ENCODE results near the gene CLDN1. TPM values are rescaled to one million over a fixed set of nuclear protein-coding genes. Genes with fewer than 3 reads are reported as not detected.

The CLDN1 gene
- total and polyA plus RNA-seq, 2 of the 8 experiments (the other 6 are each of a cell fraction or from before 2014, with no cell fraction given) = 3.1 to 6.1 TPM

DNA sequence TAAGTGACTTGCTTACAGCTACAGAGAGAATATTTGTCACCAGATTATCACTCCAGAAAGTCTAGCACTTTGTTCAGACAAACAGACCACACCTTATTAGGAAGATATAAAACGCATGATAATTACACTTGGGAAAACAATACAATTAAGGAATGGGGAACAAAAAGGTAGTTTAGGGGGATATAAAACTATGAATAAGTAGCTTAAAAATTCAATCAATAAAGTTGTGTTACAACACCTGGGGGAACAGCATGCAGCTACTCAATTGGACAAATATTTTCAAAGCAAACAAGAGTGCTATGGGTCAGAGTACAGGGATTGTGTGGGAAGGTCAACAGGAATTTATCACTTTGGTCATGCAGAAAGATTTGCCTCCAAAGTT lies 15.1 kb downstream of the CLDN1 start (continued):
- TF ChIP-seq, protein P1, sequence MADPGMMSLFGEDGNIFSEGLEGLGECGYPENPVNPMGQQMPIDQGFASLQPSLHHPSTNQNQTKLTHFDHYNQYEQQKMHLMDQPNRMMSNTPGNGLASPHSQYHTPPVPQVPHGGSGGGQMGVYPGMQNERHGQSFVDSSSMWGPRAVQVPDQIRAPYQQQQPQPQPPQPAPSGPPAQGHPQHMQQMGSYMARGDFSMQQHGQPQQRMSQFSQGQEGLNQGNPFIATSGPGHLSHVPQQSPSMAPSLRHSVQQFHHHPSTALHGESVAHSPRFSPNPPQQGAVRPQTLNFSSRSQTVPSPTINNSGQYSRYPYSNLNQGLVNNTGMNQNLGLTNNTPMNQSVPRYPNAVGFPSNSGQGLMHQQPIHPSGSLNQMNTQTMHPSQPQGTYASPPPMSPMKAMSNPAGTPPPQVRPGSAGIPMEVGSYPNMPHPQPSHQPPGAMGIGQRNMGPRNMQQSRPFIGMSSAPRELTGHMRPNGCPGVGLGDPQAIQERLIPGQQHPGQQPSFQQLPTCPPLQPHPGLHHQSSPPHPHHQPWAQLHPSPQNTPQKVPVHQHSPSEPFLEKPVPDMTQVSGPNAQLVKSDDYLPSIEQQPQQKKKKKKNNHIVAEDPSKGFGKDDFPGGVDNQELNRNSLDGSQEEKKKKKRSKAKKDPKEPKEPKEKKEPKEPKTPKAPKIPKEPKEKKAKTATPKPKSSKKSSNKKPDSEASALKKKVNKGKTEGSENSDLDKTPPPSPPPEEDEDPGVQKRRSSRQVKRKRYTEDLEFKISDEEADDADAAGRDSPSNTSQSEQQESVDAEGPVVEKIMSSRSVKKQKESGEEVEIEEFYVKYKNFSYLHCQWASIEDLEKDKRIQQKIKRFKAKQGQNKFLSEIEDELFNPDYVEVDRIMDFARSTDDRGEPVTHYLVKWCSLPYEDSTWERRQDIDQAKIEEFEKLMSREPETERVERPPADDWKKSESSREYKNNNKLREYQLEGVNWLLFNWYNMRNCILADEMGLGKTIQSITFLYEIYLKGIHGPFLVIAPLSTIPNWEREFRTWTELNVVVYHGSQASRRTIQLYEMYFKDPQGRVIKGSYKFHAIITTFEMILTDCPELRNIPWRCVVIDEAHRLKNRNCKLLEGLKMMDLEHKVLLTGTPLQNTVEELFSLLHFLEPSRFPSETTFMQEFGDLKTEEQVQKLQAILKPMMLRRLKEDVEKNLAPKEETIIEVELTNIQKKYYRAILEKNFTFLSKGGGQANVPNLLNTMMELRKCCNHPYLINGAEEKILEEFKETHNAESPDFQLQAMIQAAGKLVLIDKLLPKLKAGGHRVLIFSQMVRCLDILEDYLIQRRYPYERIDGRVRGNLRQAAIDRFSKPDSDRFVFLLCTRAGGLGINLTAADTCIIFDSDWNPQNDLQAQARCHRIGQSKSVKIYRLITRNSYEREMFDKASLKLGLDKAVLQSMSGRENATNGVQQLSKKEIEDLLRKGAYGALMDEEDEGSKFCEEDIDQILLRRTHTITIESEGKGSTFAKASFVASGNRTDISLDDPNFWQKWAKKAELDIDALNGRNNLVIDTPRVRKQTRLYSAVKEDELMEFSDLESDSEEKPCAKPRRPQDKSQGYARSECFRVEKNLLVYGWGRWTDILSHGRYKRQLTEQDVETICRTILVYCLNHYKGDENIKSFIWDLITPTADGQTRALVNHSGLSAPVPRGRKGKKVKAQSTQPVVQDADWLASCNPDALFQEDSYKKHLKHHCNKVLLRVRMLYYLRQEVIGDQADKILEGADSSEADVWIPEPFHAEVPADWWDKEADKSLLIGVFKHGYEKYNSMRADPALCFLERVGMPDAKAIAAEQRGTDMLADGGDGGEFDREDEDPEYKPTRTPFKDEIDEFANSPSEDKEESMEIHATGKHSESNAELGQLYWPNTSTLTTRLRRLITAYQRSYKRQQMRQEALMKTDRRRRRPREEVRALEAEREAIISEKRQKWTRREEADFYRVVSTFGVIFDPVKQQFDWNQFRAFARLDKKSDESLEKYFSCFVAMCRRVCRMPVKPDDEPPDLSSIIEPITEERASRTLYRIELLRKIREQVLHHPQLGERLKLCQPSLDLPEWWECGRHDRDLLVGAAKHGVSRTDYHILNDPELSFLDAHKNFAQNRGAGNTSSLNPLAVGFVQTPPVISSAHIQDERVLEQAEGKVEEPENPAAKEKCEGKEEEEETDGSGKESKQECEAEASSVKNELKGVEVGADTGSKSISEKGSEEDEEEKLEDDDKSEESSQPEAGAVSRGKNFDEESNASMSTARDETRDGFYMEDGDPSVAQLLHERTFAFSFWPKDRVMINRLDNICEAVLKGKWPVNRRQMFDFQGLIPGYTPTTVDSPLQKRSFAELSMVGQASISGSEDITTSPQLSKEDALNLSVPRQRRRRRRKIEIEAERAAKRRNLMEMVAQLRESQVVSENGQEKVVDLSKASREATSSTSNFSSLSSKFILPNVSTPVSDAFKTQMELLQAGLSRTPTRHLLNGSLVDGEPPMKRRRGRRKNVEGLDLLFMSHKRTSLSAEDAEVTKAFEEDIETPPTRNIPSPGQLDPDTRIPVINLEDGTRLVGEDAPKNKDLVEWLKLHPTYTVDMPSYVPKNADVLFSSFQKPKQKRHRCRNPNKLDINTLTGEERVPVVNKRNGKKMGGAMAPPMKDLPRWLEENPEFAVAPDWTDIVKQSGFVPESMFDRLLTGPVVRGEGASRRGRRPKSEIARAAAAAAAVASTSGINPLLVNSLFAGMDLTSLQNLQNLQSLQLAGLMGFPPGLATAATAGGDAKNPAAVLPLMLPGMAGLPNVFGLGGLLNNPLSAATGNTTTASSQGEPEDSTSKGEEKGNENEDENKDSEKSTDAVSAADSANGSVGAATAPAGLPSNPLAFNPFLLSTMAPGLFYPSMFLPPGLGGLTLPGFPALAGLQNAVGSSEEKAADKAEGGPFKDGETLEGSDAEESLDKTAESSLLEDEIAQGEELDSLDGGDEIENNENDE (IDR thresholded peaks at IDR 0.05; ENCODE audit: insufficient replicate concordance, low read length) = no peak
- TF ChIP-seq NRF1 (IDR thresholded peaks at IDR 0.05; ENCODE audit: low read depth, low read length) (no peak), CREB1 (IDR thresholded peaks at IDR 0.05) (no peak), SIRT6 (IDR thresholded peaks at IDR 0.05; ENCODE audit: low read length) (no peak), CBX5 (IDR thresholded peaks at IDR 0.05; ENCODE audit: low read depth, low read length) (no peak), SP4 (IDR thresholded peaks at IDR 0.05; ENCODE audit: low read length) (no peak)
- TF ChIP-seq, protein P2, sequence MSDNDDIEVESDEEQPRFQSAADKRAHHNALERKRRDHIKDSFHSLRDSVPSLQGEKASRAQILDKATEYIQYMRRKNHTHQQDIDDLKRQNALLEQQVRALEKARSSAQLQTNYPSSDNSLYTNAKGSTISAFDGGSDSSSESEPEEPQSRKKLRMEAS (IDR thresholded peaks at IDR 0.05) = no peak

Data from H1 (cell line).